KMS-11 (cell line): Measurements from ENCODE around the gene MFSD6.

Experiments used
- H2AFZ ChIP-seq: fragments of 200-600 bp; sonication (generic); 2 replicates; pipeline ENCODE4 v1.6.1; 2016; ENCODE audit warnings: antibody characterized with exemption, mixed run types, low read depth
- H3K27ac ChIP-seq: fragments of 200-600 bp; sonication (generic); 2 replicates; pipeline ENCODE4 v1.6.1; 2016; ENCODE audit warnings: mild to moderate bottlenecking, mixed run types
- H3K27me3 ChIP-seq: fragments of 200-600 bp; sonication (generic); 2 replicates; pipeline ENCODE4 v1.6.1; 2017; ENCODE audit warnings: mild to moderate bottlenecking, low read depth, mixed run types, moderate library complexity; ENCODE audit not compliant: insufficient read depth
- H3K36me3 ChIP-seq: fragments of 200-600 bp; sonication (generic); 2 replicates; pipeline ENCODE4 v1.6.1; 2017; ENCODE audit warnings: mild to moderate bottlenecking, mixed run types; ENCODE audit not compliant: insufficient read depth
- H3K4me1 ChIP-seq: fragments of 200-600 bp; sonication (generic); 2 replicates; pipeline ENCODE4 v1.6.1; 2016; ENCODE audit warnings: mild to moderate bottlenecking, low read depth, mixed run types; ENCODE audit not compliant: poor library complexity, severe bottlenecking
- H3K4me2 ChIP-seq: fragments of 200-600 bp; sonication (generic); 2 replicates; pipeline ENCODE4 v1.7.0; 2016; ENCODE audit warnings: mild to moderate bottlenecking, mixed run types
- H3K4me3 ChIP-seq: fragments of 200-600 bp; sonication (generic); IDR thresholded peaks from 2 replicates; pipeline ENCODE4 v1.6.1; 2017; ENCODE audit warnings: low read depth, low read length, mixed read lengths; ENCODE audit not compliant: insufficient read depth
- H3K79me2 ChIP-seq: fragments of 200-600 bp; sonication (generic); 2 replicates; pipeline ENCODE4 v1.6.1; 2016; ENCODE audit warnings: low read depth, mixed run types; ENCODE audit not compliant: insufficient read depth
- H3K9ac ChIP-seq: fragments of 200-600 bp; sonication (generic); 2 replicates; pipeline ENCODE4 v1.6.1; 2016; ENCODE audit warnings: mild to moderate bottlenecking, mixed run types
- H4K20me1 ChIP-seq: fragments of 200-600 bp; sonication (generic); 2 replicates; pipeline ENCODE4 v1.6.1; 2016; ENCODE audit warnings: mild to moderate bottlenecking, mixed run types; ENCODE audit not compliant: insufficient read depth
- CTCF ChIP-seq: fragments of 200-600 bp; sonication (generic); conservative IDR thresholded peaks from 2 replicates; pipeline ENCODE4 v1.6.1; 2017; ENCODE audit warnings: low read depth, mild to moderate bottlenecking, antibody characterized with exemption, low read length, moderate library complexity, mixed read lengths

Gene MFSD6

DNA sequence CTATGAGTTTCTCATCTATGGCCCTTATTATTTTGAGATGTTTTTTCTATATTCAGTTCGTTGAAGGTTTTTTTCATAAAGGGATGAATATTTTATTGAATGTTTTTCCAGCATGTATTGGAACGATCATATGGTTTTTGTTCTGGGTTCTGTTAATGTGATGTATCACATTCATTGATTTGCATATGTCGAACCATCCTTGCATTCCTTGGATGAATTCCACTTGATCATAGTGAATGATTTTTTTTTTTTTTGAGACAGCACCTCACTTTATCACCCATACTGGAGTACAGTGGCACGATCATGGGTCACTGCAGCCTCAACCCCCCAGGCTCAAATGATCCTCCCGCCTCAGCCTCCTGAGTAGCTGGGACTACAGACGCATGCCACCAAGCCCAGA lies 131.9 kb downstream of the MFSD6 start:
- TF ChIP-seq CTCF, result no peak
- H3K79me2 ChIP-seq, result peaks cover 4% of the 10 kb centered on the region; the same call in 1 of the 2 replicates
- H3K36me3 ChIP-seq, result no peaks in the 10 kb centered on the region
- H3K9ac ChIP-seq, result no peak overlapping the region
- no peak overlapping the region for H2AFZ ChIP-seq
- H4K20me1 ChIP-seq, result no peaks in the 10 kb centered on the region
- peaks cover 5% of the 10 kb centered on the region for H3K4me1 ChIP-seq
- H3K4me3 ChIP-seq, result no peak overlapping the region
- no peaks in the 10 kb centered on the region for H3K27me3 ChIP-seq
- no peak overlapping the region for H3K27ac ChIP-seq
- H3K4me2 ChIP-seq, result no peak overlapping the region

DNA sequence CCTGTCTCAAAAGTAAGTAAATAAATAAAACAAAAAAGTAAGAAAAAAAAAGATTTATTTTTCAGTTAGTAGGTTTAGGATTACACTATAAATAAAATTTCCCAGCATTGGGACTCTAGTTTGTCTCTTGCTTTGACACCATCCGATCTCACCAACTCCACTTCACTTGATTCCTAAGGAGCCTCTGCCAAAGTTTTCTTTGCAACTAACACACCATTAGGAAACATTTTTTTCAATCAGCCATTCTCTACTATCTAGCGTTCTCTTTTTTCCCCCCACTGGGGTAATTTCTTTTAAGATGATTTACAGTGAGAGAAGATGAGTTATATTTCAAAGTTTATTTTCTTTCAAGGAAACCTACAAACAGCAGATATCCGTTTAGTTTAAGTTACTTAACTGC lies 136.9 kb downstream of the MFSD6 start:
- H3K27ac ChIP-seq, result no peak overlapping the region
- H3K4me2 ChIP-seq, result no peak overlapping the region

DNA sequence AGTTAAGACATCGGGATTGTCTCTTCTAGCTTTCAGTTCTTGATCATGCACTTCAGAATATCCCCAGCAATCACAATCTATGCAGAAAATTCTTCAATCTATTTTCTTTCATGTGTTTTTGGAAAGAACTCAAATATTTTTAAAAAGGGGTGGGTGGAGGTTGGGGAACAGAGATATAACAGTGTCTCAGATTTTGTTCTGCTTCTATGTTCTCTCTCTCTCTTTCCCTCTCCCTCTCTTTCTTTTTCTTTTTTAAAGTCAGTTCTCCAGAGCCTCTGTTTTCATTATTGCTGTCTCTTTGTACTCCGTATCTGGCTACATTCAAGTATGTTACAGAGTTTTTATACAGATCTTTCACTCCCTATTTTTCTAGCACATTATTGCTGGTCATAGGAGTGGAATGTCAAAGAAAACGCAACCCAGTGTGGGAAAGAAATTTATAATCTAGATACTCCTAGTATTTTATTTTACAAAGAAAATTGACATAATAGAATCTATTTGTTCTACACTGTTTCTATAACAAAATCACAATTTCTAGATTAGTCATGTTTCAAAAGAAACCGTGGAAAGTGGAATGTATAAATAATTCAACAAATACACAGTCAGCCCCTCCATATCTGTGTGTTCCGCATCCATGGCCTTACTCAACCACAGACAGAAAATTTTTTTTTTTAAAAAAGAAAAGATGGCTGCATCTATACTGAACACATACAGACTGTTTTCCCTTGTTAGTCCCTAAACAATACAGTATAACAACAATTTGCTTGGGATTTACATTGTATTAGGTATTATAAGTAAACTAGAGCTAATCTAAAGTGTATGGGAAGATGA lies 137.6 kb downstream of the MFSD6 start:
- no peak overlapping the region for H2AFZ ChIP-seq
- no peak for TF ChIP-seq CTCF
- H3K9ac ChIP-seq, result no peak overlapping the region
- H3K27ac ChIP-seq, result no peak overlapping the region
- H3K4me3 ChIP-seq, result no peak overlapping the region
- no peak overlapping the region for H3K4me2 ChIP-seq
- H4K20me1 ChIP-seq, result no peaks in the 10 kb centered on the region
- no peaks in the 10 kb centered on the region for H3K4me1 ChIP-seq
- H3K36me3 ChIP-seq, result no peaks in the 10 kb centered on the region
- H3K27me3 ChIP-seq, result no peaks in the 10 kb centered on the region
- no peaks in the 10 kb centered on the region for H3K79me2 ChIP-seq

More for the DNA sequence above, 136.9 kb downstream of the MFSD6 start:
- H3K79me2 ChIP-seq, result no peaks in the 10 kb centered on the region
- H2AFZ ChIP-seq, result no peak overlapping the region
- no peak overlapping the region for H3K9ac ChIP-seq
- no peaks in the 10 kb centered on the region for H4K20me1 ChIP-seq
- no peak overlapping the region for H3K4me3 ChIP-seq
- no peaks in the 10 kb centered on the region for H3K36me3 ChIP-seq
- no peak for TF ChIP-seq CTCF
- no peaks in the 10 kb centered on the region for H3K4me1 ChIP-seq
- H3K27me3 ChIP-seq, result no peaks in the 10 kb centered on the region

GRCh38 chr2:190546734-190547133 lies 138.6 kb downstream of the MFSD6 start:
- Histone ChIP-seq H3K27ac (no peak overlapping the region), H3K9ac (no peak overlapping the region), H3K79me2 (no peaks in the 10 kb centered on the region), H3K27me3 (no peaks in the 10 kb centered on the region), H3K36me3 (no peaks in the 10 kb centered on the region), H3K4me2 (no peak overlapping the region), H3K4me1 (no peaks in the 10 kb centered on the region), H2AFZ (no peak overlapping the region), H3K4me3 (no peak overlapping the region), H4K20me1 (no peaks in the 10 kb centered on the region)
- no peak for TF ChIP-seq CTCF
